IMR-90 (cell line): ENCODE data around the gene MGAT5B.

ENCODE experiments used
- POLR2A ChIP-seq: IDR thresholded peaks from 2 replicates; pipeline ENCODE4 v1.6.1; 2012; ENCODE audit warnings: mild to moderate bottlenecking, low read depth, low read length
- RCOR1 ChIP-seq: IDR thresholded peaks from 2 replicates; pipeline ENCODE4 v1.6.1; 2012; ENCODE audit warnings: mild to moderate bottlenecking, low read length, improper control_type of control experiment; ENCODE audit not compliant: insufficient replicate concordance
- TF ChIP-seq, protein P1 (sequence below): conservative IDR thresholded peaks from 2 replicates; pipeline ENCODE4 v1.5.1; 2012; ENCODE audit warnings: mild to moderate bottlenecking, low read depth, low read length, improper control_type of control experiment

DNA sequence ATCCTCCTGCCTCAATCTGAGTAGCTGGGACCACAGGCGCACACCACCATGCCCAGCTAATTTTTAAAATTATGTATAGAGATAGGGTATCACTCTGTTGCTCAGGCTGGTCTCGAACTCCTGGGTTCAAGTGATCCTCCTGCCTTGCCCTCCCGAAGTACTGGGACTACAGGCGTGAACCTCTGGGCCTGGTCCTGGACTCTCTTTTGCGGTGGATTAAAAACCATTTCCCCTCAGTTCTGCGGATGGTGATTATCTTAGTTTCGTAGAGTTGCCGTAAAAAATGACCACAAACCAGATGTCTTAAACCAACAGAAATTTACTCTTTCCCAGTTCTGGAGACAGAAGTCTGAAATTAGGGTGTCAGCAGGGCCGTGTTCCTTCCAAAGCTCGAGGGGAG is 28.8 kb downstream of the MGAT5B start:
- TF ChIP-seq, protein P1, sequence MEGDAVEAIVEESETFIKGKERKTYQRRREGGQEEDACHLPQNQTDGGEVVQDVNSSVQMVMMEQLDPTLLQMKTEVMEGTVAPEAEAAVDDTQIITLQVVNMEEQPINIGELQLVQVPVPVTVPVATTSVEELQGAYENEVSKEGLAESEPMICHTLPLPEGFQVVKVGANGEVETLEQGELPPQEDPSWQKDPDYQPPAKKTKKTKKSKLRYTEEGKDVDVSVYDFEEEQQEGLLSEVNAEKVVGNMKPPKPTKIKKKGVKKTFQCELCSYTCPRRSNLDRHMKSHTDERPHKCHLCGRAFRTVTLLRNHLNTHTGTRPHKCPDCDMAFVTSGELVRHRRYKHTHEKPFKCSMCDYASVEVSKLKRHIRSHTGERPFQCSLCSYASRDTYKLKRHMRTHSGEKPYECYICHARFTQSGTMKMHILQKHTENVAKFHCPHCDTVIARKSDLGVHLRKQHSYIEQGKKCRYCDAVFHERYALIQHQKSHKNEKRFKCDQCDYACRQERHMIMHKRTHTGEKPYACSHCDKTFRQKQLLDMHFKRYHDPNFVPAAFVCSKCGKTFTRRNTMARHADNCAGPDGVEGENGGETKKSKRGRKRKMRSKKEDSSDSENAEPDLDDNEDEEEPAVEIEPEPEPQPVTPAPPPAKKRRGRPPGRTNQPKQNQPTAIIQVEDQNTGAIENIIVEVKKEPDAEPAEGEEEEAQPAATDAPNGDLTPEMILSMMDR: no peak
- TF ChIP-seq RCOR1: no peak
- no peak for TF ChIP-seq POLR2A
